Measurements from ENCODE around the gene EVC. TPM values are rescaled to one million over a fixed set of nuclear protein-coding genes. Genes with fewer than 3 reads are reported as not detected.

EVC gene
- total and polyA plus RNA-seq, 2 donors (not counting 1 experiment from before 2014, with no cell fraction given) = 4.9 to 39.0 TPM

- no peaks in the 10 kb centered on the region for H3K4me1 ChIP-seq (ENCODE audit: control insufficient read depth, extremely low read depth, insufficient read depth, low read length)
- no peaks in the 10 kb centered on the region for H3K27me3 ChIP-seq (ENCODE audit: control insufficient read depth, insufficient read depth, low read length)
- H3K9ac ChIP-seq (ENCODE audit: insufficient read depth, low read length) = no peak overlapping the region
- TF ChIP-seq CTCF (conservative IDR thresholded peaks at IDR 0.05 in 1 of 2, IDR thresholded peaks at IDR 0.05 in 1 of 2; ENCODE audit: low read depth in 1 of 2, low read length in 2 of 2) (no peak), EZH2 (IDR thresholded peaks at IDR 0.05; ENCODE audit: low read length, missing control alignments) (no peak)
- H3K4me2 ChIP-seq (ENCODE audit: extremely low read depth, insufficient read depth, low read length) = no peak overlapping the region
- H3K4me3 ChIP-seq (replicated peaks in 1 of 4; ENCODE audit: control extremely low read depth in 1 of 4, insufficient read depth in 1 of 4, low read depth in 3 of 4, low read length in 4 of 4) = no peak overlapping the region
- H3K27ac ChIP-seq (ENCODE audit: insufficient read depth, low read length) = no peak overlapping the region
- no peak for DNase-seq (ENCODE audit: low read depth in 2 of 2)
- H3K36me3 ChIP-seq (ENCODE audit: control insufficient read depth, insufficient read depth, low read length) = peaks cover 16% of the 10 kb centered on the region
- H3K9me3 ChIP-seq (ENCODE audit: control insufficient read depth, insufficient read depth, low read depth, low read length) = no peaks in the 10 kb centered on the region
- no peaks in the 10 kb centered on the region for H3K79me2 ChIP-seq (ENCODE audit: control insufficient read depth, insufficient read depth, low read length)
- no peaks in the 10 kb centered on the region for H4K20me1 ChIP-seq (ENCODE audit: control insufficient read depth, extremely low read depth, insufficient read depth, low read length)
- no peak overlapping the region for H2AFZ ChIP-seq (ENCODE audit: low read length)
Measured at GRCh38 chr4:5798946-5799345, 87.9 kb downstream of the EVC start.

- Histone ChIP-seq H3K36me3 (ENCODE audit: control insufficient read depth, insufficient read depth, low read length) (peaks cover 17% of the 10 kb centered on the region), H3K4me1 (ENCODE audit: control insufficient read depth, extremely low read depth, insufficient read depth, low read length) (no peaks in the 10 kb centered on the region), H3K27me3 (ENCODE audit: control insufficient read depth, insufficient read depth, low read length) (no peaks in the 10 kb centered on the region), H3K9ac (ENCODE audit: insufficient read depth, low read length) (no peak overlapping the region), H3K79me2 (ENCODE audit: control insufficient read depth, insufficient read depth, low read length) (no peaks in the 10 kb centered on the region), H3K27ac (ENCODE audit: insufficient read depth, low read length) (no peak overlapping the region), H4K20me1 (ENCODE audit: control insufficient read depth, extremely low read depth, insufficient read depth, low read length) (no peaks in the 10 kb centered on the region), H3K9me3 (ENCODE audit: control insufficient read depth, insufficient read depth, low read depth, low read length) (no peaks in the 10 kb centered on the region), H3K4me3 (replicated peaks in 1 of 4; ENCODE audit: control extremely low read depth in 1 of 4, insufficient read depth in 1 of 4, low read depth in 3 of 4, low read length in 4 of 4) (no peak overlapping the region), H3K4me2 (ENCODE audit: extremely low read depth, insufficient read depth, low read length) (no peak overlapping the region), H2AFZ (ENCODE audit: low read length) (no peak overlapping the region)
- DNase-seq (ENCODE audit: low read depth in 2 of 2) = no peak
- no peak for TF ChIP-seq CTCF (conservative IDR thresholded peaks at IDR 0.05 in 1 of 2, IDR thresholded peaks at IDR 0.05 in 1 of 2; ENCODE audit: low read depth in 1 of 2, low read length in 2 of 2)
- TF ChIP-seq EZH2 (IDR thresholded peaks at IDR 0.05; ENCODE audit: low read length, missing control alignments) = no peak
Measured at GRCh38 chr4:5799406-5799805, 88.4 kb downstream of the EVC start.

- Histone ChIP-seq H3K79me2 (ENCODE audit: control insufficient read depth, insufficient read depth, low read length) (no peaks in the 10 kb centered on the region), H3K27me3 (ENCODE audit: control insufficient read depth, insufficient read depth, low read length) (no peaks in the 10 kb centered on the region), H3K4me2 (ENCODE audit: extremely low read depth, insufficient read depth, low read length) (no peak overlapping the region), H3K4me1 (ENCODE audit: control insufficient read depth, extremely low read depth, insufficient read depth, low read length) (no peaks in the 10 kb centered on the region), H4K20me1 (ENCODE audit: control insufficient read depth, extremely low read depth, insufficient read depth, low read length) (no peaks in the 10 kb centered on the region), H3K9me3 (ENCODE audit: control insufficient read depth, insufficient read depth, low read depth, low read length) (no peaks in the 10 kb centered on the region), H3K9ac (ENCODE audit: insufficient read depth, low read length) (no peak overlapping the region), H3K27ac (ENCODE audit: insufficient read depth, low read length) (no peak overlapping the region), H3K4me3 (replicated peaks in 1 of 4; ENCODE audit: control extremely low read depth in 1 of 4, insufficient read depth in 1 of 4, low read depth in 3 of 4, low read length in 4 of 4) (no peak overlapping the region), H2AFZ (ENCODE audit: low read length) (no peak overlapping the region), H3K36me3 (ENCODE audit: control insufficient read depth, insufficient read depth, low read length) (peaks cover 23% of the 10 kb centered on the region)
- TF ChIP-seq CTCF (conservative IDR thresholded peaks at IDR 0.05 in 1 of 2, IDR thresholded peaks at IDR 0.05 in 1 of 2; ENCODE audit: low read depth in 1 of 2, low read length in 2 of 2) = no peak
- no peak for TF ChIP-seq EZH2 (IDR thresholded peaks at IDR 0.05; ENCODE audit: low read length, missing control alignments)
- DNase-seq (ENCODE audit: low read depth in 2 of 2) = no peak
Measured at GRCh38 chr4:5800496-5800895, 89.5 kb downstream of the EVC start.

All from fibroblast of lung (primary cell).